Bronchial epithelial cell (primary cell): ENCODE results near the gene HAS3. TPM values are rescaled to one million over a fixed set of nuclear protein-coding genes. Genes with fewer than 3 reads are reported as not detected.

Experiments used
- DNase-seq: peaks from one replicate; pipeline ENCODE4 v3.0.0-alpha.2; 2010; ENCODE audit warnings: low read depth
- FAIRE-seq: peaks from 2 replicates; lab custom pipeline; 2011; peaks lifted over from hg19 to GRCh38; lab: Jason Lieb, UNC
- H3K27me3 ChIP-seq: 2 replicates; pipeline ENCODE4 v1.5.1; 2011; ENCODE audit warnings: low read length; ENCODE audit not compliant: control insufficient read depth, insufficient read depth
- H3K36me3 ChIP-seq: 2 replicates; pipeline ENCODE4 v1.5.1; 2011; ENCODE audit warnings: low read length; ENCODE audit not compliant: control insufficient read depth, insufficient read depth
- H3K4me3 ChIP-seq: 2 replicates; pipeline ENCODE4 v1.5.1; 2011; ENCODE audit warnings: mild to moderate bottlenecking, low read depth, low read length, control low read depth
- CTCF ChIP-seq: IDR thresholded peaks from 2 replicates; pipeline ENCODE4 v1.5.1; 2011; ENCODE audit warnings: mild to moderate bottlenecking, moderate library complexity, low read length, control low read depth, inconsistent platforms; ENCODE audit not compliant: insufficient read depth, severe bottlenecking
- total RNA-seq: library from RNA; depleted of rRNA; stranded (reverse); fragments of >200 nt; gene quantifications from 2 replicates; pipeline ENCODE4 v1.2.1, GENCODE V29; 2014

Gene HAS3
- total RNA-seq, 1 donor from 2014 or later = 8.4 TPM

DNA sequence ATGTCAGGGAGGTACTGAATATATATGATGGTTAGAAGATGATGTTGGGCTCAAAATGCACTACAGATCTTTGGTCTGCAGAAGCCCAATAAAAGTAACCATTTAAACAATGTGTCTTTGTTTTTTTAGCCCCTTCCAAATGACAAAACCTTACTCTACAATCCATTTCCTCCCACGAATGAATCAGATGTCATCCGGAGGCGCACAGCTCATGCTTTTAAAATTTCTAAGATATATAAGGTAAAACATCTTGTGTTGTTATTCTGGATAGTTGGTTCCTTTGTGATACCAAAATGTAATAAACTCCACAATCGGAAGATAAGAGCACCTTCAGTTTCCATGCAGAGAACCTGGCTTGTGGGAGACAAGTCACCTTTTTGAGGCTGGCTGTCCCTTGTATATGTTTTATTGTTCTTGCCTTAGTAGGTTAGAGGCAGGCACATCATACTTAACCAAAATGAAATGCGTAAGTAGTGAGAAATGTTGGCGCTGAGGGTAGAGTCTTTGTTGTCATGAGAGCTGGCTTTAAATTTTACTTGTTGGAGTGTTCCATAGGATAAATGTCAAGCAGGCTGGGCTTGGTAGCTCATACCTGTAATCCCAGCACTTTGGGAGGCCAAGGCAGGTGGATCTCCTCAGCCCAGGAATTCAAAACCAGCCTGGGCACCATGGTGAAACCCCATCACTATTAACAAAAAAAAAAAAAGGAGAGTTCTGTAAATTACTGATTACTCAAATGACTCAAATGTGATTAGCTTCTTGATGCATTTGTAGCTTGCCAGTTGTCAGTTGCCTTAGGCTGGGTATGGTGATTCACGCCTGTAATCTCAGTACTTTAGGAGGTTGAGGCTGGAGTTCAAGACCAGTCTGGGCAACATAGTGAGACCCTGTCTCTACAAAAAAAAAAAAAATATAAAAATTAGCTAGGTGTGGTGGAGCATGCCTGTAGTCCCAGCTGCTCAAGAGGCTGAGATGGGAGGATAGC, 61.8 kb downstream of the HAS3 start:
- Histone ChIP-seq H3K36me3 (peaks cover 15% of the 10 kb centered on the region), H3K27me3 (no peaks in the 10 kb centered on the region), H3K4me3 (no peak overlapping the region)
- DNase-seq (peak; percentile 59), FAIRE-seq (no peak)
- no peak for TF ChIP-seq CTCF

Other genes with a start within 250 kb of the HAS3 start
- gene CHTF8, start 26.9 kb downstream of the HAS3 start, total RNA-seq = 34.8 and 42.0 TPM in 2 replicates
- gene UTP4, start 27.0 kb downstream of the HAS3 start, total RNA-seq = 12.8 and 21.9 TPM in 2 replicates
- 10.5 and 24.3 TPM in 2 replicates for gene SNTB2, start 81.5 kb downstream of the HAS3 start, total RNA-seq
- gene VPS4A, start 205.7 kb downstream of the HAS3 start, total RNA-seq = 41.9 and 45.6 TPM in 2 replicates
- 25.6 and 31.3 TPM in 2 replicates for gene PDF, start 224.9 kb downstream of the HAS3 start, total RNA-seq
- 18.2 and 18.7 TPM in 2 replicates for gene COG8, start 233.9 kb downstream of the HAS3 start, total RNA-seq
- gene NIP7, start 234.1 kb downstream of the HAS3 start, total RNA-seq = 28.8 and 45.5 TPM in 2 replicates
- gene TMED6, start 246.1 kb downstream of the HAS3 start, total RNA-seq = 0.13 TPM in 1 of 2 replicates, not detected in the other